OCI-LY3 (cell line): Measurements from ENCODE around the gene TCTN2.

Experiments used
- CTCF ChIP-seq: fragments of 200-600, 300-600 bp; sonication (generic); IDR thresholded peaks from 2 replicates; pipeline ENCODE4 v1.5.1; 2014; ENCODE audit warnings: antibody characterized with exemption, low read length, low read depth
- EZH2phosphoT487 ChIP-seq: fragments of 200-600 bp; shearing (Covaris generic); IDR thresholded peaks from 2 replicates; pipeline ENCODE4 v1.6.1; 2018; ENCODE audit warnings: antibody characterized with exemption, mixed run types, low read depth

DNA sequence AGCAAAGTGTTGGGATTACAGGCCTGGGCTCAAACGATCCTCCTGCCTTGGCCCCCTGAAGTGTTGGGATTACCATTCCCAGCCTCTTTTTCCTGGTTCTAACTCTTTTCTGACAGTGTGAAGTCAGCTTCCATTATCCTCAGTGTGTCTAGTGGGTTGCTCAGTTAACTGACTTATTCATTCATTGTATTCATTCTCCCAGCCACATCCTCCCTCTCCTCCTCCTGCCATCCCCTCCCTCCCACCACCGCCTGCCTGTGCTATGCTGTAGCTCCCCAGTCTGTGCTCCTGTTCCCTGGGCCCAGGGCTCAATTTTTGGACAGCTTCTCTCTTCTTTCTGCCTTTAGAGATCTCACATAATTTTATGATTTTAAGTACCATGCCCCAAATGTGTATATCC lies 60.7 kb downstream of the TCTN2 start:
- TF ChIP-seq CTCF (no peak), EZH2phosphoT487 (no peak)
